Tibial nerve (tissue), 4 donors: Measurements from ENCODE around the gene CD226. TPM values are rescaled to one million over a fixed set of nuclear protein-coding genes. Genes with fewer than 3 reads are reported as not detected.

Experiments
- DNase-seq, 2 donors: peaks; one replicate each; pipeline ENCODE4 v3.0.0-alpha.2; 2019; ENCODE audit warnings: low spot score in 2 of 2
- H3K27ac ChIP-seq, 4 donors: fragments of 200-600 bp; sonication (generic) in 3 of 4; one replicate each; pipeline ENCODE4 v1.5.1; 2017 to 2019; ENCODE audit warnings: mild to moderate bottlenecking in 1 of 4
- H3K27me3 ChIP-seq, 2 donors: fragments of 200-600 bp; sonication (generic) in 1 of 2; one replicate each; pipeline versions ENCODE4 v1.5.1 to v1.6.0; 2017 to 2019
- H3K36me3 ChIP-seq, 3 donors: fragments of 200-600 bp; sonication (generic); one replicate each; pipeline ENCODE4 v1.5.1; 2018 to 2019
- H3K4me1 ChIP-seq, 4 donors: fragments of 200-600 bp; sonication (generic) in 3 of 4; one replicate each; pipeline ENCODE4 v1.5.1; 2017 to 2019
- H3K4me3 ChIP-seq, 4 donors: fragments of 200-600 bp; sonication (generic) in 3 of 4; one replicate each; pipeline ENCODE4 v1.5.1; 2017 to 2019; ENCODE audit warnings: mild to moderate bottlenecking in 1 of 4, moderate library complexity in 1 of 4
- H3K9me3 ChIP-seq, 4 donors: fragments of 200-600 bp; sonication (generic) in 3 of 4; one replicate each; pipeline ENCODE4 v1.5.1; 2017 to 2019
- EP300 ChIP-seq, 2 donors: sonication (generic); formaldehyde crosslinking; IDR thresholded peaks; one replicate each; pipeline ENCODE4 v1.6.1; 2017; ENCODE audit warnings: antibody characterized with exemption in 2 of 2, mild to moderate bottlenecking in 1 of 2
- POLR2A ChIP-seq, 2 donors: fragments of 450-650 bp; IDR thresholded peaks; one replicate each; pipeline ENCODE4 v1.6.1; 2017; ENCODE audit warnings: antibody characterized with exemption in 2 of 2, mild to moderate bottlenecking in 2 of 2, moderate library complexity in 2 of 2
- WGBS, 2 donors: methylation state at CpG; one replicate each; pipeline ENCODE4 v1.1.5; 2018; 5-methylcytosine and 5-hydroxymethylcytosine counted together
- total RNA-seq, 4 donors: library from RNA; depleted of rRNA; stranded (reverse); fragments of >200 nt; gene quantifications; one replicate each; pipeline ENCODE4 v1.1.0, GENCODE V29; 2016
- TF ChIP-seq, protein P1 (sequence below), 5 experiments: fragments of 200-600 bp in 3 of 5; fragments of 450-650 bp in 2 of 5; sonication (generic) in 3 of 5; IDR thresholded peaks; one replicate each; pipeline ENCODE4 v1.5.1; 2016 to 2019; ENCODE audit warnings: antibody characterized with exemption in 5 of 5, mild to moderate bottlenecking in 3 of 5, moderate library complexity in 2 of 5

The CD226 gene
- total RNA-seq, 4 donors from 2014 or later, result 0.39 to 1.1 (median 0.72) TPM

DNA sequence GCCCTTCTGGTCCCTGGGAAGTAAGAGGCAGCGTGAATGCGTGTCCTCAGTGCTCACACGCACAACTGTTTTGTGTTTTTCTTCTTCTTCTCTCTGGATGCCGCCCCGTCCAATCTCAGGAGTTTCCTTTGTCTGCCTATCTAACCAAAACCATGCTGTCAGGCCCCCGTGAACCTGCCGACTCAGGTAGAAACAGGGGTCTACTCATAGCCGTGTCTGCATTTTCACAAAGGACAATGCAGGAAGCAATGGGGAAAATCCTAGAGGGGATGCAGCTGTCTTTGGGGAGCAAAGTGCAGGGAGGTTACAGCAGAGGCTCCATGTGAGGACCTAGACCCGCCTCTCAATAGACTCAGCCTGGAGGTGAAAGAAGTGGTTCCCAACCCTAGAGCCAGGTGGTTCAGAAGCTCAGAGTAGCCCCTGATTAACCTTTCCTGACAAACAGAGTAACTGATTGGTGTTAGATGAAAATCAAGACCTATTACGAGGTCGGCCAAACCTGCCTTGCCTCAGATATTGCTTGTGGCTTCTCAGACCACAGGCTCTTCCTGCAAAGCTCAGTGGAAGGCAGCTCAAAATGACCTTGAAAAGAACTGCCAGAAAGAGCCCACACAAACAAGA, 49.3 kb downstream of the CD226 start:
- peaks cover 0 to 14% (median 0%) of the 10 kb centered on the region in 3 donors for H3K36me3 ChIP-seq
- H3K4me3 ChIP-seq, result no peak overlapping the region
- TF ChIP-seq, protein P1, sequence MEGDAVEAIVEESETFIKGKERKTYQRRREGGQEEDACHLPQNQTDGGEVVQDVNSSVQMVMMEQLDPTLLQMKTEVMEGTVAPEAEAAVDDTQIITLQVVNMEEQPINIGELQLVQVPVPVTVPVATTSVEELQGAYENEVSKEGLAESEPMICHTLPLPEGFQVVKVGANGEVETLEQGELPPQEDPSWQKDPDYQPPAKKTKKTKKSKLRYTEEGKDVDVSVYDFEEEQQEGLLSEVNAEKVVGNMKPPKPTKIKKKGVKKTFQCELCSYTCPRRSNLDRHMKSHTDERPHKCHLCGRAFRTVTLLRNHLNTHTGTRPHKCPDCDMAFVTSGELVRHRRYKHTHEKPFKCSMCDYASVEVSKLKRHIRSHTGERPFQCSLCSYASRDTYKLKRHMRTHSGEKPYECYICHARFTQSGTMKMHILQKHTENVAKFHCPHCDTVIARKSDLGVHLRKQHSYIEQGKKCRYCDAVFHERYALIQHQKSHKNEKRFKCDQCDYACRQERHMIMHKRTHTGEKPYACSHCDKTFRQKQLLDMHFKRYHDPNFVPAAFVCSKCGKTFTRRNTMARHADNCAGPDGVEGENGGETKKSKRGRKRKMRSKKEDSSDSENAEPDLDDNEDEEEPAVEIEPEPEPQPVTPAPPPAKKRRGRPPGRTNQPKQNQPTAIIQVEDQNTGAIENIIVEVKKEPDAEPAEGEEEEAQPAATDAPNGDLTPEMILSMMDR (IDR thresholded peaks at IDR 0.05), result no peak
- TF ChIP-seq POLR2A (IDR thresholded peaks at IDR 0.05), result no peak
- TF ChIP-seq EP300 (IDR thresholded peaks at IDR 0.05), result no peak
- H3K27me3 ChIP-seq, result no peaks in the 10 kb centered on the region
- no peak for DNase-seq
- no peaks in the 10 kb centered on the region for H3K4me1 ChIP-seq
- H3K9me3 ChIP-seq, result no peaks in the 10 kb centered on the region
- 68 to 70% methylated on average over 11 of the region's 11 CpGs for WGBS, 2 donors
- no peak overlapping the region for H3K27ac ChIP-seq

DNA sequence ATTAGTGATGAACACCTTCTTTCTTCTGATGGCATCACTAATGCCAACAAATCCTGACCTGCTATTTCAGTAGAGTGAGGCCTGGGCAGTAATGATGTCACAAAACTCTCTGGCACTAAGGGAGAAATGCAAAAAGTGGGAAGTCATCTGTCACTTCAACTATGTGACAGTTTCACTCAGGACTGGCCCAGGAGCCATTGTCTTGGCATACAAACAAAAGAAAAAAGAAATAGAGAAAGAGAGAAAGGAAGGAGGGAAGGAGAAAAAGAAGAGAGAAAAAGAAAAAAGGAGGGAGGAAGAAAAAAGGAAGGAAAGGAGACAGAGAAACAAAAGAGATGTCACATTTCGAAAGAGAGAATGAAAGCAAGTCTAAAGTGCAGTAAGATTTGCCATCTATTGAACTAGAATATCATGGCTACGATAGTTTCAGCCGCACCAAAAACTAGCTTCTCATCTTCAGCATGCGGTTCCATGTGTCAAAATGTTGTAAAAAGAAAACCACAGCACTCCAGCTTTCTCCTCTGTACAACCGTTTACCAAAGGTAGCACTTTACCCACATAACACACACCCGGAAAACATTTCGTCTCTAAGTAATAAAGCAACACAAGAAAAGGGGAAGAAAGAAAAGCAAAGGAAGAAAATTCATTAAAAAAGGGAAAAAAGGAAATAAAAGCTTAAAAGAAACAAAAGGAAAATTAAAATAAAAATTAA, 50.1 kb downstream of the CD226 start:
- no peaks in the 10 kb centered on the region for H3K4me1 ChIP-seq
- TF ChIP-seq POLR2A (IDR thresholded peaks at IDR 0.05) (no peak), EP300 (IDR thresholded peaks at IDR 0.05) (no peak)
- TF ChIP-seq, protein P1 (IDR thresholded peaks at IDR 0.05), result no peak
- H3K4me3 ChIP-seq, result no peak overlapping the region
- H3K36me3 ChIP-seq, result peaks cover 0 to 14% (median 0%) of the 10 kb centered on the region in 3 donors
- H3K9me3 ChIP-seq, result no peaks in the 10 kb centered on the region
- no peaks in the 10 kb centered on the region for H3K27me3 ChIP-seq
- WGBS, 2 donors, result 86 to 90% methylated on average over 7 of the region's 7 CpGs
- H3K27ac ChIP-seq, result no peak overlapping the region
- DNase-seq, result no peak

DNA sequence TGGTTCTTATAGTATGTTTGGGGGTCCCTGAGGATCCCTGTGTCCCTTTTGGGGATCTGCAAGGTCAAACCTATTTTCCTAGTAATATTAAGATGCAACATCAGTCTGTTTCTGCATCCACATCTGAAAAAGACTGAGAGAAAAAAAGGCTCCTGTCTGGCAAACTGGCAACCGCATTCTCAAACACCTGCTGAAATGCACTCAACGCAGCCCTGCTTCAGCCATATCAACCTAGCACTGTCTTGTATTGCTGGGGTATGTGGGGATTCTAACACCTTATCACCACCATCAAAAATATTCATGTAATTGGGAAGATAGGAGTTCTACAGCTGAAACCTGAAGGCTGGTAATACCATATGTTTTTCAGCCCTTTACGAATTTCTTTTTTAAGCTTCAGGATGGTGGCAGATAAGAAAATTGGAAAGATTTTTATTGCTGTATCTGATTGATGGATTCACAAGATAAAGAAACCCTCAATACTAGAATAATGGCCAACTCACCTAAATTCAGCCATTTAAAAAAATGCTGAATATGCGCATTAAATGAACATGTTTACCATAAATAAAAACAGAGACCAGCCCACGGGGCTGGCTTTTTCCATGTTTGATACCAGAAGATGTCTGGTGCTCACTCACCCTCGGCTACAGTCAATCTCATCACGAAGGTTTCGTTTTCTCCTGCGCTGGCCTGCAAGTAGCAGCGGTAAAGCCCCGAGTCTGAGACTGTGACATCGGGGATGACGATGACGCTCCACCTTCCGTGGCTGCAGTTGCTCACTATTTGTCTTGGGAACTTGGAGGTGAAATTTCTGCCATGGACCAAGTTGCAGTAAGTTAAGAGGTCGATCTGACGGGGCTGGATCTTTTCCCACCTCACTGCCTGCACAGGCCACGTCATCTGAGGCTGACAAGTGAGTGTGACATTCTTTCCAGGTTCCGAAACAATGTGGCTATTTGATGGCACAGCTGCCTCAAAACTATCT, 52.3 kb downstream of the CD226 start:
- Histone ChIP-seq H3K4me1 (no peaks in the 10 kb centered on the region), H3K27me3 (no peaks in the 10 kb centered on the region), H3K27ac (no peak overlapping the region), H3K4me3 (no peak overlapping the region), H3K36me3 (peaks cover 0 to 14% (median 0%) of the 10 kb centered on the region in 3 donors), H3K9me3 (no peaks in the 10 kb centered on the region)
- no peak for DNase-seq
- TF ChIP-seq, protein P1 (IDR thresholded peaks at IDR 0.05), result no peak
- TF ChIP-seq EP300 (IDR thresholded peaks at IDR 0.05) (no peak), POLR2A (IDR thresholded peaks at IDR 0.05) (no peak)
- 87 to 88% methylated on average over 19 of the region's 19 CpGs for WGBS, 2 donors

DNA sequence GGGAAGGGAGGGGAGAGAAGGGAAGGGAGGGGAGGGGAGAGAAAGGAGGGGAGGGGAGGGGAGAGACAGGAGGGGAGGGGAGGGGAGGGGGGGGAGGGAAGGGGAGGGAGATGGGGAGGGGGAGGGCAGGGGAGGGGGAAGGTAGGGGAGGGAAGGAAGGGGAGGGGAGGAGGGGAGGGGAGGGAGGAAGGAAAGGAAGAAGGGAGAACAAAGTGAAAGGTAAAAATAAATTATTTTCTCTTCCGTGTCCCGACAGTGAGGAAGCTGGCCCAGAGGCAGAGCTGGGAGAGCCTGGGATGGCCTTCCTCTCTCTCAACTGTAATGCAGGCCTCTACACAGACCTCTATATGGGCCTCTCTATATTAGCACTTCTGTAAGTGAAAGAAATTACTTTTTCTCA, 53.2 kb downstream of the CD226 start:
- Histone ChIP-seq H3K36me3 (peaks cover 0 to 14% (median 0%) of the 10 kb centered on the region in 3 donors), H3K4me3 (no peak overlapping the region), H3K27me3 (no peaks in the 10 kb centered on the region), H3K9me3 (no peaks in the 10 kb centered on the region), H3K27ac (no peak overlapping the region), H3K4me1 (no peaks in the 10 kb centered on the region)
- TF ChIP-seq EP300 (IDR thresholded peaks at IDR 0.05) (no peak), POLR2A (IDR thresholded peaks at IDR 0.05) (no peak)
- TF ChIP-seq, protein P1 (IDR thresholded peaks at IDR 0.05), result no peak
- 77 to 81% methylated on average over 2 of the region's 2 CpGs for WGBS, 2 donors
- DNase-seq, result no peak
